IMR-90 (cell line): Measurements from ENCODE around the gene ANKLE1. TPM values are rescaled to one million over a fixed set of nuclear protein-coding genes. Genes with fewer than 3 reads are reported as not detected.

ENCODE experiments used
- ATAC-seq: fragments of 200-7000 bp; cut with Tn5 transposase; 2 replicates; pipeline ENCODE4 v1.9.1; 2020; ENCODE audit warnings: low read depth, mild to moderate bottlenecking, moderate library complexity
- BruUV-seq: library from RNA; stranded (reverse); fragments of 400-500 nt; replicated peaks from 2 replicates; lab custom pipeline; 2021; lab: Mats Ljungman, UMichigan
- CTCF ChIA-PET: fragments of 300-600 bp; formaldehyde crosslinking; extraction: SDS; loops from one replicate; lab custom pipeline; 2021; ENCODE audit warnings: antibody characterized with exemption; lab: Yijun Ruan, JAX
- POLR2A ChIA-PET: fragments of 300-600 bp; sonication (Branson Sonifier 250); formaldehyde crosslinking; loops from one replicate; lab custom pipeline; 2022; ENCODE audit warnings: antibody characterized with exemption; ENCODE audit not compliant: unreplicated experiment; lab: Charles Lee
- DNase-seq: peaks from one replicate; pipeline ENCODE4 v3.0.0; 2013
- H2AFZ ChIP-seq: replicated peaks from 2 replicates; pipeline ENCODE3; 2013; ENCODE audit warnings: low read length, mild to moderate bottlenecking; ENCODE audit not compliant: poor library complexity
- H2AK5ac ChIP-seq: 2 replicates; pipeline ENCODE4 v1.6.1; 2013; ENCODE audit warnings: low read depth, low read length, inconsistent platforms
- H2AK9ac ChIP-seq: replicated peaks from 2 replicates; pipeline ENCODE3; 2013; ENCODE audit warnings: mild to moderate bottlenecking, low read depth, low read length, moderate library complexity; ENCODE audit not compliant: poor library complexity
- H2BK120ac ChIP-seq: 2 replicates; pipeline ENCODE4 v1.6.1; 2013; ENCODE audit warnings: low read depth, low read length, inconsistent platforms
- H2BK15ac ChIP-seq: 3 replicates; pipeline ENCODE4 v1.6.1; 2013; ENCODE audit warnings: low read depth, low read length, inconsistent platforms
- H2BK20ac ChIP-seq: 2 replicates; pipeline ENCODE4 v1.6.1; 2013; ENCODE audit warnings: low read depth, mild to moderate bottlenecking, inconsistent platforms, low read length, moderate library complexity
- H2BK5ac ChIP-seq: 2 replicates; pipeline ENCODE4 v1.6.1; 2013; ENCODE audit warnings: mild to moderate bottlenecking, low read depth, low read length, inconsistent platforms; ENCODE audit not compliant: poor library complexity, severe bottlenecking
- H3K14ac ChIP-seq: replicated peaks from 2 replicates; pipeline ENCODE4 v1.6.1; 2013; ENCODE audit warnings: low read depth, low read length, inconsistent platforms
- H3K18ac ChIP-seq: 2 replicates; pipeline ENCODE4 v1.6.1; 2013; ENCODE audit warnings: low read depth, low read length, control low read depth
- H3K23ac ChIP-seq: 2 replicates; pipeline ENCODE4 v1.6.1; 2013; ENCODE audit warnings: low read depth, low read length, inconsistent platforms
- H3K27ac ChIP-seq: 2 replicates; pipeline ENCODE4 v1.5.1; 2013; ENCODE audit warnings: mild to moderate bottlenecking, control low read depth, low read length; ENCODE audit not compliant: insufficient read depth
- H3K27me3 ChIP-seq: 2 replicates; pipeline ENCODE4 v1.6.1; 2013; ENCODE audit warnings: low read length; ENCODE audit not compliant: control insufficient read depth, insufficient read depth
- H3K36me3 ChIP-seq: 2 replicates; pipeline ENCODE4 v1.6.1; 2013; ENCODE audit warnings: low read length, mixed read lengths; ENCODE audit not compliant: control insufficient read depth, insufficient read depth
- H3K4ac ChIP-seq: 2 replicates; pipeline ENCODE4 v1.6.1; 2013; ENCODE audit warnings: low read depth, low read length, inconsistent platforms
- H3K4me1 ChIP-seq: 2 replicates; pipeline ENCODE4 v1.6.1; 2013; ENCODE audit warnings: low read length, mixed read lengths; ENCODE audit not compliant: control insufficient read depth, insufficient read depth
- H3K4me2 ChIP-seq: 2 replicates; pipeline ENCODE4 v1.6.1; 2013; ENCODE audit warnings: low read depth, mild to moderate bottlenecking, control low read depth, low read length, moderate library complexity
- H3K4me3 ChIP-seq: 2 replicates; pipeline ENCODE4 v1.5.1; 2013; ENCODE audit warnings: low read depth, mild to moderate bottlenecking, control low read depth, low read length, moderate library complexity; ENCODE audit not compliant: insufficient read depth
- H3K56ac ChIP-seq: 2 replicates; pipeline ENCODE4 v1.6.1; 2013; ENCODE audit warnings: low read length, inconsistent platforms; ENCODE audit not compliant: insufficient read depth; ENCODE audit errors: extremely low read depth
- H3K79me1 ChIP-seq, 2 experiments: 2 replicates each; pipeline ENCODE4 v1.6.1; 2013; ENCODE audit warnings: low read length in 2 of 2, inconsistent platforms in 1 of 2, low read depth in 1 of 2
- H3K9ac ChIP-seq: 2 replicates; pipeline ENCODE4 v1.6.1; 2013; ENCODE audit warnings: low read depth, low read length, control low read depth
- H3K9me1 ChIP-seq: 2 replicates; pipeline ENCODE4 v1.6.1; 2013; ENCODE audit warnings: low read length, inconsistent platforms; ENCODE audit not compliant: insufficient read depth
- H3K9me3 ChIP-seq: 2 replicates; pipeline ENCODE4 v1.6.1; 2013; ENCODE audit warnings: low read length; ENCODE audit not compliant: control insufficient read depth, insufficient read depth
- H4K20me1 ChIP-seq: 2 replicates; pipeline ENCODE4 v1.6.1; 2013; ENCODE audit warnings: low read length, inconsistent platforms; ENCODE audit not compliant: insufficient read depth
- H4K5ac ChIP-seq: 2 replicates; pipeline ENCODE4 v1.6.1; 2013; ENCODE audit warnings: mild to moderate bottlenecking, low read depth, low read length, control low read depth
- H4K8ac ChIP-seq, 2 experiments: 2 replicates each; pipeline ENCODE4 v1.6.1; 2013; ENCODE audit warnings: low read depth in 2 of 2, low read length in 2 of 2, control low read depth in 1 of 2, inconsistent platforms in 1 of 2
- H4K91ac ChIP-seq: 2 replicates; pipeline ENCODE4 v1.6.1; 2013; ENCODE audit warnings: low read depth, low read length, inconsistent platforms; ENCODE audit not compliant: insufficient read depth
- BHLHE40 ChIP-seq: fragments of 150-350 bp; IDR thresholded peaks from 2 replicates; pipeline ENCODE4 v1.6.1; 2016; ENCODE audit warnings: mild to moderate bottlenecking, low read depth, low read length
- CEBPB ChIP-seq: IDR thresholded peaks from 2 replicates; pipeline ENCODE4 v1.6.1; 2012; ENCODE audit warnings: low read depth, low read length, improper control_type of control experiment
- CHD1 ChIP-seq: IDR thresholded peaks from 2 replicates; pipeline ENCODE4 v1.6.1; 2012; ENCODE audit warnings: low read depth, low read length, improper control_type of control experiment
- FOS ChIP-seq: fragments of 150-350 bp; IDR thresholded peaks from 2 replicates; pipeline ENCODE4 v1.6.1; 2016; ENCODE audit warnings: low read depth, low read length
- MAFK ChIP-seq: IDR thresholded peaks from 2 replicates; pipeline ENCODE4 v1.6.1; 2012; ENCODE audit warnings: low read depth, low read length, improper control_type of control experiment
- MAZ ChIP-seq: IDR thresholded peaks from 2 replicates; pipeline ENCODE4 v1.6.1; 2012; ENCODE audit warnings: low read depth, mild to moderate bottlenecking, low read length, improper control_type of control experiment, moderate library complexity, borderline replicate concordance
- NFE2L2 ChIP-seq: fragments of 150-350 bp; IDR thresholded peaks from 2 replicates; pipeline ENCODE4 v1.6.1; 2016; ENCODE audit warnings: low read depth, mild to moderate bottlenecking, low read length
- POLR2A ChIP-seq: IDR thresholded peaks from 2 replicates; pipeline ENCODE4 v1.6.1; 2012; ENCODE audit warnings: mild to moderate bottlenecking, low read depth, low read length
- RAD21 ChIP-seq: IDR thresholded peaks from 2 replicates; pipeline ENCODE4 v1.6.1; 2012; ENCODE audit warnings: low read length, improper control_type of control experiment
- RCOR1 ChIP-seq: IDR thresholded peaks from 2 replicates; pipeline ENCODE4 v1.6.1; 2012; ENCODE audit warnings: mild to moderate bottlenecking, low read length, improper control_type of control experiment; ENCODE audit not compliant: insufficient replicate concordance
- RFX5 ChIP-seq: IDR thresholded peaks from 2 replicates; pipeline ENCODE4 v1.8.0; 2012; ENCODE audit warnings: low read depth, mild to moderate bottlenecking, low read length, moderate library complexity
- SMC3 ChIP-seq: fragments of 150-350 bp; IDR thresholded peaks from 2 replicates; pipeline ENCODE4 v1.6.1; 2016; ENCODE audit warnings: low read depth, mild to moderate bottlenecking, antibody characterized with exemption, low read length, moderate library complexity
- WGBS, 2 experiments: methylation state at CpG; one replicate each; pipeline versions ENCODE4 v1.1.5 to v1.1.7; 2013; ENCODE audit warnings: missing lambda C conversion rate in 2 of 2; ENCODE audit not compliant: insufficient read length in 1 of 2; ENCODE audit errors: extremely low coverage in 2 of 2; 5-methylcytosine and 5-hydroxymethylcytosine counted together
- dilution Hi-C: fragments of 300-500 bp; cut with HindIII; formaldehyde crosslinking; loops from one replicate; pipeline ENCODE4 v1.14.3; 2018; ENCODE audit warnings: low sequenced_read_pairs; ENCODE audit not compliant: unreplicated experiment
- in situ Hi-C: fragments of 300-500 bp; cut with MboI; formaldehyde crosslinking; loops from 3 replicates; pipeline ENCODE4 v1.14.3; 2019; ENCODE audit warnings: low sequenced_read_pairs, inconsistent platforms, mixed read lengths
- intact Hi-C: fragments of 100-400 bp; cut with micrococcal nuclease; formaldehyde crosslinking; loops from 2 replicates; pipeline ENCODE4 v1.10.0; 2022
- polyA plus RNA-seq, 3 experiments: library from polyadenylated mRNA; depleted of rRNA; stranded (reverse); fragments of >200 nt; gene quantifications; 2 replicates each; pipeline ENCODE4 v1.2.3, GENCODE V29; 2012; ENCODE audit warnings: low replicate concordance in 1 of 3
- total RNA-seq: library from RNA; depleted of rRNA; stranded (reverse); fragments of >200 nt; gene quantifications from 2 replicates; pipeline ENCODE4 v1.2.3, GENCODE V29; 2012
- TF ChIP-seq, protein P1 (sequence below): fragments of 150-350 bp; IDR thresholded peaks from 2 replicates; pipeline ENCODE4 v1.6.1; 2016; ENCODE audit warnings: low read depth, mild to moderate bottlenecking, low read length, moderate library complexity, borderline replicate concordance
- TF ChIP-seq, protein P2 (sequence below): conservative IDR thresholded peaks from 2 replicates; pipeline ENCODE4 v1.5.1; 2012; ENCODE audit warnings: mild to moderate bottlenecking, low read depth, low read length, improper control_type of control experiment
- TF ChIP-seq, protein P3 (sequence below): fragments of 150-350 bp; IDR thresholded peaks from 2 replicates; pipeline ENCODE4 v1.6.1; 2017; ENCODE audit warnings: mild to moderate bottlenecking, antibody characterized with exemption, low read length, low read depth

ANKLE1 gene
- total and polyA plus RNA-seq, 2 of the 4 experiments (the other 2 are of a cell fraction), result under 0.01 to 0.87 TPM

DNA sequence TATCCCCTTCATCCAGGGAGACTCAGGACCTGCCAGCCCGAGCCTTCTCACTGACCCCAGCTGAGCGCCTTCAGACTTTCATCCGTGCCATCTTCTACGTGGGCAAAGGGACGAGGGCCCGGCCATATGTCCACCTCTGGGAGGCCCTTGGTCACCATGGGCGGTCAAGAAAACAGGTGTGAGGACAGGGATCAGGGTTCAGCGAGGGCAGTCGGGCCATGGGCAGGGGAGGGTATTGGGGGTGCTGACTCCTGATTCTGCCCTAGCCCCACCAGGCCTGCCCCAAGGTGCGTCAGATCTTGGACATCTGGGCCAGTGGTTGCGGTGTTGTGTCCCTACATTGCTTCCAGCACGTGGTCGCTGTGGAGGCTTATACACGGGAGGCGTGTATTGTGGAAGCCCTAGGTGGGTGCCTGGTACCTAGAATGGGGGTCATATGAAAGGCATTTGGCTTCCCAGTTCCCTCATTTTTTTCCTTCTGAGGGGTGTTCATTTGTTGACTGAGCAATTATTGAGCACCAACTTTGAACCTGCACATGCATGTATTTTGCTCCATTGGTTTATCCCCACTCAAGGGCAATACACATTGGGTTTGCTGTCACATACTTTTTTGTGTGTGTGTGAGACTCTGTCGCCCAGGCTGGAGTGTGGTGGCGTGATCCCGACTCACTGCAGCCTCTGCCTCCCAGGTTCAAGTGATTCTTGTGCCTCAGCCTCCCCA lies 3.9 kb downstream of the ANKLE1 start:
- intact Hi-C loops (loop anchor here (10.0 kb wide), 1 partner anchor 511 kb away; no protein-coding TSS in a partner anchor), dilution Hi-C loops (no loop called here), in situ Hi-C loops (loop anchor here (5.0 to 10.0 kb wide), 2 partner anchors 81 to 213 kb away; no protein-coding TSS in a partner anchor)
- Histone ChIP-seq H3K27ac (no peak overlapping the region), H2AK5ac (no peak overlapping the region), H3K27me3 (no peaks in the 10 kb centered on the region), H4K20me1 (no peaks in the 10 kb centered on the region), H3K4me1 (peaks cover 2% of the 10 kb centered on the region; the same call in 1 of the 2 replicates), H2BK15ac (no peak overlapping the region), H3K9me1 (no peaks in the 10 kb centered on the region), H4K91ac (no peak overlapping the region), H2BK20ac (no peak overlapping the region), H2BK120ac (no peak overlapping the region), H3K18ac (no peak overlapping the region), H2AK9ac (no peak overlapping the region), H2AFZ (no peak overlapping the region), H3K4me3 (no peak overlapping the region), H2BK5ac (no peak overlapping the region), H3K79me1 (no peaks in the 10 kb centered on the region), H3K36me3 (no peaks in the 10 kb centered on the region), H3K56ac (no peak overlapping the region), H3K9ac (no peak overlapping the region), H3K4ac (no peak overlapping the region), H3K9me3 (no peaks in the 10 kb centered on the region), H3K23ac (no peak overlapping the region), H4K8ac (no peak overlapping the region), H4K5ac (no peak overlapping the region), H3K14ac (no peak overlapping the region), H3K4me2 (no peak overlapping the region)
- BruUV-seq, result no TSS peak
- WGBS, 2 experiments, result 97% methylated on average over 7 of the region's 18 CpGs; no CpG with 5 or more reads in 1 of the 2 experiments
- DNase-seq (no peak), ATAC-seq (no peak)
- ChIA-PET CTCF (no interaction called here), POLR2A (no interaction called here)
- TF ChIP-seq BHLHE40 (no peak), RAD21 (no peak), FOS (no peak), MAZ (no peak), CEBPB (no peak), MAFK (no peak), RFX5 (no peak), NFE2L2 (no peak), SMC3 (no peak), POLR2A (no peak), RCOR1 (no peak), CHD1 (no peak)
- TF ChIP-seq, protein P1, sequence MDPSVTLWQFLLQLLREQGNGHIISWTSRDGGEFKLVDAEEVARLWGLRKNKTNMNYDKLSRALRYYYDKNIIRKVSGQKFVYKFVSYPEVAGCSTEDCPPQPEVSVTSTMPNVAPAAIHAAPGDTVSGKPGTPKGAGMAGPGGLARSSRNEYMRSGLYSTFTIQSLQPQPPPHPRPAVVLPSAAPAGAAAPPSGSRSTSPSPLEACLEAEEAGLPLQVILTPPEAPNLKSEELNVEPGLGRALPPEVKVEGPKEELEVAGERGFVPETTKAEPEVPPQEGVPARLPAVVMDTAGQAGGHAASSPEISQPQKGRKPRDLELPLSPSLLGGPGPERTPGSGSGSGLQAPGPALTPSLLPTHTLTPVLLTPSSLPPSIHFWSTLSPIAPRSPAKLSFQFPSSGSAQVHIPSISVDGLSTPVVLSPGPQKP, result no peak
- TF ChIP-seq, protein P2, sequence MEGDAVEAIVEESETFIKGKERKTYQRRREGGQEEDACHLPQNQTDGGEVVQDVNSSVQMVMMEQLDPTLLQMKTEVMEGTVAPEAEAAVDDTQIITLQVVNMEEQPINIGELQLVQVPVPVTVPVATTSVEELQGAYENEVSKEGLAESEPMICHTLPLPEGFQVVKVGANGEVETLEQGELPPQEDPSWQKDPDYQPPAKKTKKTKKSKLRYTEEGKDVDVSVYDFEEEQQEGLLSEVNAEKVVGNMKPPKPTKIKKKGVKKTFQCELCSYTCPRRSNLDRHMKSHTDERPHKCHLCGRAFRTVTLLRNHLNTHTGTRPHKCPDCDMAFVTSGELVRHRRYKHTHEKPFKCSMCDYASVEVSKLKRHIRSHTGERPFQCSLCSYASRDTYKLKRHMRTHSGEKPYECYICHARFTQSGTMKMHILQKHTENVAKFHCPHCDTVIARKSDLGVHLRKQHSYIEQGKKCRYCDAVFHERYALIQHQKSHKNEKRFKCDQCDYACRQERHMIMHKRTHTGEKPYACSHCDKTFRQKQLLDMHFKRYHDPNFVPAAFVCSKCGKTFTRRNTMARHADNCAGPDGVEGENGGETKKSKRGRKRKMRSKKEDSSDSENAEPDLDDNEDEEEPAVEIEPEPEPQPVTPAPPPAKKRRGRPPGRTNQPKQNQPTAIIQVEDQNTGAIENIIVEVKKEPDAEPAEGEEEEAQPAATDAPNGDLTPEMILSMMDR, result no peak
- TF ChIP-seq, protein P3, sequence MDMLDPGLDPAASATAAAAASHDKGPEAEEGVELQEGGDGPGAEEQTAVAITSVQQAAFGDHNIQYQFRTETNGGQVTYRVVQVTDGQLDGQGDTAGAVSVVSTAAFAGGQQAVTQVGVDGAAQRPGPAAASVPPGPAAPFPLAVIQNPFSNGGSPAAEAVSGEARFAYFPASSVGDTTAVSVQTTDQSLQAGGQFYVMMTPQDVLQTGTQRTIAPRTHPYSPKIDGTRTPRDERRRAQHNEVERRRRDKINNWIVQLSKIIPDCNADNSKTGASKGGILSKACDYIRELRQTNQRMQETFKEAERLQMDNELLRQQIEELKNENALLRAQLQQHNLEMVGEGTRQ, result no peak
